H1 (cell line): ENCODE results near the gene HDAC9. TPM values are rescaled to one million over a fixed set of nuclear protein-coding genes. Genes with fewer than 3 reads are reported as not detected.

Source experiments
- CTCF ChIA-PET: fragments of 300-600 bp; sonication (Branson Sonifier 250); formaldehyde crosslinking; loops from one replicate; lab custom pipeline; 2021; ENCODE audit not compliant: partially characterized antibody; lab: Charles Lee
- POLR2A ChIA-PET: fragments of 300-600 bp; sonication (Branson Sonifier 250); formaldehyde crosslinking; loops from one replicate; lab custom pipeline; 2021; ENCODE audit warnings: inconsistent platforms; ENCODE audit not compliant: partially characterized antibody; lab: Charles Lee
- DNase-seq, 2 experiments: peaks; one replicate each; pipeline versions ENCODE4 v3.0.0 to v3.0.0-alpha.2; 2010 to 2022; ENCODE audit warnings: low spot score in 2 of 2, low read depth in 1 of 2, mixed read lengths in 1 of 2
- FAIRE-seq: peaks from 2 replicates; lab custom pipeline; 2011; peaks lifted over from hg19 to GRCh38; lab: Jason Lieb, UNC
- H2AFZ ChIP-seq: 2 replicates; pipeline ENCODE4 v1.8.1; 2012; ENCODE audit warnings: low read length, inconsistent platforms
- H2AK5ac ChIP-seq: 2 replicates; pipeline ENCODE4 v1.6.1; 2013; ENCODE audit warnings: low read depth, low read length
- H2BK120ac ChIP-seq: replicated peaks from 2 replicates; pipeline ENCODE3; 2013; ENCODE audit warnings: low read depth, low read length, inconsistent platforms
- H2BK12ac ChIP-seq: 2 replicates; pipeline ENCODE4 v1.6.1; 2013; ENCODE audit warnings: low read depth, low read length
- H2BK15ac ChIP-seq: 2 replicates; pipeline ENCODE4 v1.6.1; 2013; ENCODE audit warnings: low read length
- H2BK20ac ChIP-seq: 2 replicates; pipeline ENCODE4 v1.6.1; 2013; ENCODE audit warnings: low read length
- H2BK5ac ChIP-seq: 2 replicates; pipeline ENCODE4 v1.6.1; 2013; ENCODE audit warnings: low read depth, low read length
- H3K14ac ChIP-seq: 2 replicates; pipeline ENCODE4 v1.6.1; 2013; ENCODE audit warnings: inconsistent platforms; ENCODE audit not compliant: insufficient read length
- H3K18ac ChIP-seq: 2 replicates; pipeline ENCODE4 v1.6.1; 2013; ENCODE audit warnings: low read length; ENCODE audit errors: extremely low read depth
- H3K23ac ChIP-seq: 2 replicates; pipeline ENCODE4 v1.6.1; 2013; ENCODE audit warnings: inconsistent platforms; ENCODE audit not compliant: insufficient read length
- H3K23me2 ChIP-seq: 2 replicates; pipeline ENCODE4 v1.6.1; 2013; ENCODE audit warnings: low read depth, low read length
- H3K27ac ChIP-seq: 2 replicates; pipeline ENCODE4 v1.6.1; 2011; ENCODE audit warnings: low read depth, low read length, inconsistent platforms
- H3K27me3 ChIP-seq, 4 experiments: replicated peaks in 1 of 4; 1 replicate in 1 of 4; 2 replicates in 3 of 4; pipeline versions ENCODE4 v1.6.1 to v1.8.1; 2011 to 2013; ENCODE audit warnings: low read length in 3 of 4, mild to moderate bottlenecking in 3 of 4, inconsistent platforms in 2 of 4, mixed read lengths in 2 of 4, moderate library complexity in 1 of 4; ENCODE audit not compliant: control insufficient read depth in 3 of 4, insufficient read depth in 3 of 4; ENCODE audit errors: extremely low read depth in 1 of 4
- H3K36me3 ChIP-seq, 4 experiments: 2 replicates each; pipeline versions ENCODE4 v1.6.1 to v1.8.1; 2011 to 2013; ENCODE audit warnings: mild to moderate bottlenecking in 4 of 4, low read length in 3 of 4, moderate library complexity in 2 of 4, control low read depth in 1 of 4, inconsistent platforms in 1 of 4; ENCODE audit not compliant: insufficient read depth in 4 of 4, control insufficient read depth in 2 of 4
- H3K4ac ChIP-seq: replicated peaks from 2 replicates; pipeline ENCODE3; 2013; ENCODE audit warnings: low read length, low read depth, mixed read lengths, inconsistent platforms; ENCODE audit not compliant: insufficient read length
- H3K4me1 ChIP-seq, 4 experiments: replicated peaks in 1 of 4; 1 replicate in 1 of 4; 2 replicates in 3 of 4; pipeline versions ENCODE4 v1.6.1 to v1.8.1; 2011 to 2013; ENCODE audit warnings: low read length in 3 of 4, inconsistent platforms in 2 of 4, mixed read lengths in 1 of 4; ENCODE audit not compliant: insufficient read depth in 4 of 4, control insufficient read depth in 3 of 4
- H3K4me2 ChIP-seq, 2 experiments: 2 replicates each; pipeline versions ENCODE4 v1.6.1 to v1.8.1; 2011 to 2013; ENCODE audit warnings: low read depth in 2 of 2, low read length in 2 of 2, control low read depth in 1 of 2, inconsistent platforms in 1 of 2, mild to moderate bottlenecking in 1 of 2; ENCODE audit not compliant: insufficient read depth in 1 of 2
- H3K4me3 ChIP-seq, 4 experiments: fragments of 200-600, 300-600 bp in 1 of 4; sonication (generic), shearing (Covaris generic), sonication (Bioruptor Twin) in 1 of 4; 2 replicates each; pipeline versions ENCODE4 v1.5.1 to v1.8.1; 2011 to 2016; ENCODE audit warnings: low read length in 4 of 4, low read depth in 3 of 4, control low read depth in 2 of 4, inconsistent platforms in 2 of 4, mild to moderate bottlenecking in 2 of 4, mixed read lengths in 1 of 4, moderate library complexity in 1 of 4; ENCODE audit not compliant: insufficient read depth in 2 of 4; ENCODE audit errors: extremely low read depth in 1 of 4
- H3K56ac ChIP-seq: replicated peaks from 2 replicates; pipeline ENCODE3; 2013; ENCODE audit warnings: low read depth, mild to moderate bottlenecking, mixed read lengths, low read length, inconsistent platforms; ENCODE audit not compliant: insufficient read length
- H3K79me1 ChIP-seq: 2 replicates; pipeline ENCODE4 v1.6.1; 2013; ENCODE audit warnings: low read depth, low read length, control low read depth
- H3K79me2 ChIP-seq, 2 experiments: 2 replicates each; pipeline versions ENCODE4 v1.6.1 to v1.8.1; 2012 to 2013; ENCODE audit warnings: low read length in 2 of 2, mild to moderate bottlenecking in 2 of 2, inconsistent platforms in 1 of 2; ENCODE audit not compliant: insufficient read depth in 2 of 2, control insufficient read depth in 1 of 2
- H3K9ac ChIP-seq, 4 experiments: replicated peaks in 1 of 4; 1 replicate in 1 of 4; 2 replicates in 3 of 4; pipeline versions ENCODE4 v1.6.1 to v1.8.1; 2011 to 2013; ENCODE audit warnings: low read depth in 3 of 4, low read length in 3 of 4, control low read depth in 2 of 4, mild to moderate bottlenecking in 2 of 4, moderate library complexity in 2 of 4, inconsistent platforms in 1 of 4; ENCODE audit errors: extremely low read depth in 1 of 4
- H3K9me3 ChIP-seq, 2 experiments: 2 replicates each; pipeline versions ENCODE4 v1.6.1 to v1.8.1; 2012 to 2013; ENCODE audit warnings: mild to moderate bottlenecking in 2 of 2, moderate library complexity in 2 of 2, control low read depth in 1 of 2, inconsistent platforms in 1 of 2, low read depth in 1 of 2, low read length in 1 of 2, mixed read lengths in 1 of 2; ENCODE audit not compliant: insufficient read depth in 2 of 2
- H4K20me1 ChIP-seq, 2 experiments: replicated peaks in 1 of 2; 2 replicates each; pipeline versions ENCODE3 to v1.8.1; 2011 to 2013; ENCODE audit warnings: inconsistent platforms in 2 of 2, low read length in 2 of 2, mild to moderate bottlenecking in 1 of 2; ENCODE audit not compliant: insufficient read depth in 2 of 2, control insufficient read depth in 1 of 2
- H4K5ac ChIP-seq: 2 replicates; pipeline ENCODE4 v1.6.1; 2013; ENCODE audit warnings: low read length, low read depth, mixed read lengths, inconsistent platforms; ENCODE audit not compliant: insufficient read length
- H4K8ac ChIP-seq: 2 replicates; pipeline ENCODE4 v1.8.0; 2013; ENCODE audit warnings: mild to moderate bottlenecking, moderate library complexity, low read length, inconsistent platforms; ENCODE audit not compliant: insufficient read depth; ENCODE audit errors: extremely low read depth
- H4K91ac ChIP-seq: replicated peaks from 2 replicates; pipeline ENCODE3; 2013; ENCODE audit warnings: low read length, mixed read lengths, inconsistent platforms; ENCODE audit not compliant: insufficient read length
- GABPA ChIP-seq: IDR thresholded peaks from 2 replicates; pipeline ENCODE4 v1.6.1; 2011; ENCODE audit warnings: mild to moderate bottlenecking, low read length, moderate library complexity, borderline replicate concordance; ENCODE audit not compliant: insufficient read depth
- SP1 ChIP-seq: IDR thresholded peaks from 2 replicates; pipeline ENCODE4 v1.6.1; 2011; ENCODE audit warnings: low read depth, low read length
- polyA plus RNA-seq, 7 experiments: library from polyadenylated mRNA; depleted of rRNA in 3 of 7; stranded (reverse) in 5 of 7; unstranded in 2 of 7; fragments of >200 nt in 5 of 7; fragments of 200-250 nt in 2 of 7; gene quantifications; 1 replicate in 5 of 7; 2 replicates in 1 of 7; 4 replicates in 1 of 7; pipeline versions ENCODE4 v1.2.1 to v1.2.3, GENCODE V29; 2011 to 2013; ENCODE audit warnings: missing spikeins in 2 of 7, mixed read lengths in 2 of 7
- total RNA-seq: library from RNA; stranded (reverse); fragmentation: NEBNext Ultra II Directional; extraction: Animal tissue kit (Norgen Biotek cat#: 25700); gene quantifications from 2 replicates; pipeline ENCODE4 v1.2.1, GENCODE V29; 2021

Gene HDAC9
- total and polyA plus RNA-seq, 2 of the 8 experiments (the other 6 are each of a cell fraction or from before 2014, with no cell fraction given), result 9.5 to 13.1 TPM

DNA sequence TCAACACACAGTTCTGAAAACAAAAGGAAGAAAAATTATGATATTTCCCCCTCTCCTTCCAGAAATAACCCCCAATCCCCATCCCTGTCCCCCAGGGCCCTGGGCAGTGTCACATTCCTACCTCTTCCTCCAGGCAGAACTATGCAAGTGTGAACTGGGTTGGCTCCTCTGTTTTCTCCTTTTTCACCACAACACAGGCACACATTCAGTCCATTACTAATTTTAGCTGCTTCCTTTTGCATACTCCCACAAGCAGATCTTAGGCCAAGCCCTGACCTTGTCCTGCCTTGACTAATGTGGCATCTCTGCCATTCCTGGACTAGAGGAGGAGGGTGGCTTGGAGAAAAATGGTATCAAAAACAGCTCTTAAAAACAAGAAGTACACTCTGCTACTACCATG lies 208.1 kb downstream of the HDAC9 start:
- H2BK5ac ChIP-seq, result no peak overlapping the region
- H3K79me2 ChIP-seq, result no peaks in the 10 kb centered on the region
- no peak overlapping the region for H3K27ac ChIP-seq
- H2AFZ ChIP-seq, result no peak overlapping the region
- no peak overlapping the region for H4K91ac ChIP-seq
- peaks cover 0 to 1% (median 0%) of the 10 kb centered on the region in 4 experiments; a peak in 1 of 7 replicates for H3K27me3 ChIP-seq
- no peak overlapping the region for H3K9ac ChIP-seq
- no peaks in the 10 kb centered on the region for H3K9me3 ChIP-seq
- no peaks in the 10 kb centered on the region for H3K4me1 ChIP-seq
- no peak overlapping the region for H4K8ac ChIP-seq
- no peak overlapping the region for H3K4me3 ChIP-seq
- no peak overlapping the region for H3K4ac ChIP-seq
- no peak overlapping the region for H2BK20ac ChIP-seq
- H3K23ac ChIP-seq, result no peak overlapping the region
- no peak for FAIRE-seq
- no peak overlapping the region for H2BK120ac ChIP-seq
- no peak overlapping the region for H3K56ac ChIP-seq
- H3K18ac ChIP-seq, result no peak overlapping the region
- no peak for DNase-seq
- H3K36me3 ChIP-seq, result no peaks in the 10 kb centered on the region
- no peak overlapping the region for H3K4me2 ChIP-seq
- H3K14ac ChIP-seq, result no peak overlapping the region
- H2BK15ac ChIP-seq, result no peak overlapping the region
- ChIA-PET CTCF (no interaction called here), POLR2A (no interaction called here)
- H4K20me1 ChIP-seq, result no peaks in the 10 kb centered on the region
- no peaks in the 10 kb centered on the region; the same call in 1 of the 2 replicates for H3K23me2 ChIP-seq
- H4K5ac ChIP-seq, result no peak overlapping the region
- no peaks in the 10 kb centered on the region for H3K79me1 ChIP-seq
- no peak overlapping the region for H2AK5ac ChIP-seq
- H2BK12ac ChIP-seq, result no peak overlapping the region
- TF ChIP-seq GABPA (no peak), SP1 (no peak)
